Psoas muscle (tissue), 8 donors: ENCODE results near the gene CLASRP. TPM values are rescaled to one million over a fixed set of nuclear protein-coding genes. Genes with fewer than 3 reads are reported as not detected.
A peak's percentile ranks its signal among the peaks of the same experiment; 100 is the strongest.

Source experiments
- ATAC-seq, 4 donors: fragments of 200-7000 bp; cut with Tn5 transposase; one replicate each; pipeline ENCODE4 v1.9.1; 2020; ENCODE audit warnings: moderate library complexity in 3 of 4, mild to moderate bottlenecking in 2 of 4
- DNase-seq, 2 donors: peaks; one replicate each; pipeline ENCODE4 v3.0.0-alpha.2; 2020
- H3K27ac ChIP-seq: fragments of 200-600 bp; one replicate; pipeline ENCODE4 v1.8.0; 2022
- H3K27me3 ChIP-seq, 3 donors: fragments of 200-600 bp in 1 of 3; one replicate each; pipeline versions ENCODE4 v1.6.1 to v1.8.0; 2013 to 2022; ENCODE audit warnings: low read length in 2 of 3, mild to moderate bottlenecking in 2 of 3, moderate library complexity in 1 of 3; ENCODE audit not compliant: insufficient read depth in 3 of 3
- H3K36me3 ChIP-seq, 2 donors: fragments of 200-600 bp in 1 of 2; one replicate each; pipeline versions ENCODE4 v1.6.1 to v1.8.0; 2013 to 2022; ENCODE audit warnings: low read depth in 1 of 2, mild to moderate bottlenecking in 1 of 2, moderate library complexity in 1 of 2; ENCODE audit not compliant: insufficient read depth in 1 of 2
- H3K4me1 ChIP-seq: fragments of 200-600 bp; one replicate; pipeline ENCODE4 v1.8.0; 2022
- H3K4me3 ChIP-seq: fragments of 200-600 bp; one replicate; pipeline ENCODE4 v1.8.0; 2022; ENCODE audit warnings: mild to moderate bottlenecking
- H3K9me3 ChIP-seq: fragments of 200-600 bp; one replicate; pipeline ENCODE4 v1.8.0; 2022
- WGBS, 3 donors: extraction: QIAGEN DNeasy Blood & Tissue Kit; methylation state at CpG; one replicate each; pipeline versions ENCODE4 v1.1.6 to v1.1.7; 2013; 5-methylcytosine and 5-hydroxymethylcytosine counted together
- intact Hi-C, 2 donors: fragments of 100-400 bp; cut with DNase I; formaldehyde crosslinking; loops; one replicate each; pipeline versions ENCODE4 v1.11.0 to v1.14.2; 2022
- polyA plus RNA-seq, 3 donors: library from polyadenylated mRNA; stranded (reverse); fragments of 200-250 nt; gene quantifications; one replicate each; pipeline ENCODE4 v1.2.3, GENCODE V29; 2013
- total RNA-seq, 4 donors: library from RNA; stranded (reverse); fragmentation: NEBNext Ultra II Directional in 2 of 4; extraction: Animal tissue kit (Norgen Biotek cat#: 25700) in 2 of 4; gene quantifications; one replicate each; pipeline versions ENCODE4 v1.2.1 to v1.2.4, GENCODE V29; 2021 to 2023
- TF ChIP-seq, protein P1 (sequence below): fragments of 200-600 bp; IDR thresholded peaks from one replicate; pipeline ENCODE4 v1.8.0; 2022; ENCODE audit warnings: antibody characterized with exemption
- donor health status: healthy with polysubstance abuse.
- donor health status: DM: no; HTN: no; CAD: no; lungs with moderate emphysema.
- donor health status: Bipolar disorder and iron deficiency.
- donor health status: healthy.
- donor health status: DM: yes; HTN: yes; CAD: no.
- donor health status: DM: no; HTN: no; CAD: no.
- donor health status: DM: no; HTN: no; CAD: no.
- donor health status: DM: yes; HTN: yes; CAD: no.

The CLASRP gene
- total and polyA plus RNA-seq, 7 donors = 30.8 to 65.9 (median 37.4) TPM

- ATAC-seq (peak; percentile 62 to 83 (median 72)), DNase-seq (peak; percentile 70 to 80)
- intact Hi-C loops = loop anchor here (5.0 to 10.0 kb wide), 2 partner anchors 152 to 155 kb away; partner anchors contain the start of gene APOE (in 2 of the 2)
- Histone ChIP-seq H3K4me1 (no peaks in the 10 kb centered on the region), H3K27me3 (no peaks in the 10 kb centered on the region), H3K9me3 (no peaks in the 10 kb centered on the region), H3K27ac (no peak overlapping the region), H3K4me3 (no peak overlapping the region), H3K36me3 (peaks cover 11 to 100% of the 10 kb centered on the region in 2 donors)
- 56 to 64% (median 61%) methylated on average over 16 of the region's 16 CpGs for WGBS, 3 donors
- TF ChIP-seq, protein P1, sequence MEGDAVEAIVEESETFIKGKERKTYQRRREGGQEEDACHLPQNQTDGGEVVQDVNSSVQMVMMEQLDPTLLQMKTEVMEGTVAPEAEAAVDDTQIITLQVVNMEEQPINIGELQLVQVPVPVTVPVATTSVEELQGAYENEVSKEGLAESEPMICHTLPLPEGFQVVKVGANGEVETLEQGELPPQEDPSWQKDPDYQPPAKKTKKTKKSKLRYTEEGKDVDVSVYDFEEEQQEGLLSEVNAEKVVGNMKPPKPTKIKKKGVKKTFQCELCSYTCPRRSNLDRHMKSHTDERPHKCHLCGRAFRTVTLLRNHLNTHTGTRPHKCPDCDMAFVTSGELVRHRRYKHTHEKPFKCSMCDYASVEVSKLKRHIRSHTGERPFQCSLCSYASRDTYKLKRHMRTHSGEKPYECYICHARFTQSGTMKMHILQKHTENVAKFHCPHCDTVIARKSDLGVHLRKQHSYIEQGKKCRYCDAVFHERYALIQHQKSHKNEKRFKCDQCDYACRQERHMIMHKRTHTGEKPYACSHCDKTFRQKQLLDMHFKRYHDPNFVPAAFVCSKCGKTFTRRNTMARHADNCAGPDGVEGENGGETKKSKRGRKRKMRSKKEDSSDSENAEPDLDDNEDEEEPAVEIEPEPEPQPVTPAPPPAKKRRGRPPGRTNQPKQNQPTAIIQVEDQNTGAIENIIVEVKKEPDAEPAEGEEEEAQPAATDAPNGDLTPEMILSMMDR = peak; percentile 87
Measured at GRCh38 chr19:45059258-45059965, 20.6 kb downstream of the CLASRP start.

GRCh38 chr19:45061965-45062364, 23.1 kb downstream of the CLASRP start:
- 89 to 95% (median 89%) methylated on average over 4 of the region's 4 CpGs for WGBS, 3 donors
- H3K27ac ChIP-seq = no peak overlapping the region

DNA sequence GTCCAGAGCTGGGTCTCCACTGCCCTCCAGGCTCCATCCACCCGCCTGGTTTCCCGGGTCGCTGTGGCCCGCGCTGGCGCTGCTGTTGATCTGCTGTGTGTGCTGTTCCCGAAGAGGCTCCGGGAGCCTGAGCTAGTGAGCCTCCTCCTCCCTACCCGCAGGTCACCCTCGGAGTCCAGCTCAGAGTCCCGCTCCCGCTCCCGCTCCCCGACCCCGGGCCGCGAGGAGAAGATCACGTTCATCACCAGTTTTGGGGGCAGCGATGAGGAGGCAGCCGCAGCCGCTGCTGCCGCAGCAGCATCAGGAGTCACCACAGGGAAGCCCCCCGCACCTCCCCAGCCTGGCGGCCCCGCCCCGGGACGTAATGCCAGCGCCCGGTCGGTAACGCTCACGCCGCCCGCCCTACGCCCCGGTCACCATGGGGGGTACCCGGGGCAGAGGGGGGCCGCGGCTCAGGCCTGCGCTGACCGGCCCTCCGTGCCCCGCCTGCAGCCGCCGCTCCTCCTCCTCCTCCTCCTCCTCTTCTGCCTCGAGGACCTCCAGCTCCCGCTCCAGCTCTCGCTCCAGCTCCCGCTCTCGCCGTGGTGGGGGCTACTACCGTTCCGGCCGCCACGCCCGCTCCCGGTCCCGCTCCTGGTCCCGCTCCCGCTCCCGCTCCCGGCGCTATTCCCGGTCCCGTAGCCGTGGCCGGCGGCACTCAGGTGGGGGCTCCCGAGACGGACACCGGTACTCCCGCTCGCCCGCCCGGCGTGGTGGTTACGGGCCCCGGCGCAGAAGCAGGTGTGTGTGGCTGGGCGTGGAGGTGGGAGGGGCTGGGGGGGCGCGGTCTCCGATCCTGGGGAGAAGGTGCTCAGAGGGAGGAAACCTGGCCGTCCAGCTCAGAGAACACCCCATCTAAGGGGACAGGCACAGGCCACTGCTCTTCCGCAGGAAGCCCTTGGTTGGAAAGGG, 25.3 kb downstream of the CLASRP start:
- Histone ChIP-seq H3K9me3 (no peaks in the 10 kb centered on the region), H3K4me1 (no peaks in the 10 kb centered on the region), H3K36me3 (peaks cover 5 to 98% of the 10 kb centered on the region in 2 donors), H3K4me3 (no peak overlapping the region), H3K27ac (no peak overlapping the region), H3K27me3 (no peaks in the 10 kb centered on the region)
- TF ChIP-seq, protein P1 = no peak
- ATAC-seq = no peak
- WGBS, 3 donors = 96% methylated on average over 75 to 85 of the region's 85 CpGs
- intact Hi-C loops = no loop called here
- no peak for DNase-seq

More at GRCh38 chr19:45061965-45062364, 23.1 kb downstream of the CLASRP start:
- no peaks in the 10 kb centered on the region for H3K9me3 ChIP-seq
- intact Hi-C loops = no loop called here
- H3K4me3 ChIP-seq = no peak overlapping the region
- H3K4me1 ChIP-seq = no peaks in the 10 kb centered on the region
- no peak for ATAC-seq
- H3K27me3 ChIP-seq = no peaks in the 10 kb centered on the region
- TF ChIP-seq, protein P1 = no peak
- no peak for DNase-seq
- peaks cover 9 to 98% of the 10 kb centered on the region in 2 donors for H3K36me3 ChIP-seq

GRCh38 chr19:45066921-45067661, 28.2 kb downstream of the CLASRP start:
- TF ChIP-seq, protein P1 = no peak
- WGBS, 3 donors = 91 to 95% (median 92%) methylated on average over 36 to 38 of the region's 38 CpGs
- Histone ChIP-seq H3K9me3 (no peaks in the 10 kb centered on the region), H3K4me1 (no peaks in the 10 kb centered on the region), H3K36me3 (peaks cover 3 to 98% of the 10 kb centered on the region in 2 donors), H3K27me3 (no peaks in the 10 kb centered on the region), H3K27ac (no peak overlapping the region), H3K4me3 (no peak overlapping the region)
- no peak for ATAC-seq
- DNase-seq = no peak
- intact Hi-C loops = no loop called here
